ENCODE results near the gene PABPC1L.

Gene PABPC1L

GRCh38 chr20:44900231-44900854 lies 9.5 kb upstream of the PABPC1L start:
- DNase-seq = no peak

GRCh38 chr20:44901974-44902373 lies 7.9 kb upstream of the PABPC1L start:
- DNase-seq = peak in 13 of 51 donors; percentile 6 to 47 (median 23)

GRCh38 chr20:44904377-44904776 lies 5.5 kb upstream of the PABPC1L start:
- no peak for DNase-seq

GRCh38 chr20:44908987-44909871 lies 631 bp upstream of the PABPC1L start:
- DNase-seq = no peak

GRCh38 chr20:44910690-44911262 lies 916 bp downstream of the PABPC1L start:
- DNase-seq = no peak

- peak in 3 of 51 donors; percentile 4 to 19 (median 4) for DNase-seq
Measured at GRCh38 chr20:44911264-44911921, 1.5 kb downstream of the PABPC1L start.

- DNase-seq = no peak
Measured at GRCh38 chr20:44912189-44912588, 2.3 kb downstream of the PABPC1L start.

- no peak for DNase-seq
Measured at GRCh38 chr20:44914924-44915323, 5.1 kb downstream of the PABPC1L start.

GRCh38 chr20:44916586-44916985 lies 6.7 kb downstream of the PABPC1L start:
- no peak for DNase-seq

- DNase-seq = no peak
Measured at GRCh38 chr20:44917399-44917798, 7.5 kb downstream of the PABPC1L start.

GRCh38 chr20:44918342-44918741 lies 8.5 kb downstream of the PABPC1L start:
- no peak for DNase-seq

GRCh38 chr20:44918761-44919160 lies 8.9 kb downstream of the PABPC1L start:
- DNase-seq = no peak

GRCh38 chr20:44921447-44921846 lies 11.6 kb downstream of the PABPC1L start:
- no peak for DNase-seq

- no peak for DNase-seq
Measured at GRCh38 chr20:44924541-44924940, 14.7 kb downstream of the PABPC1L start.

- no peak for DNase-seq
Measured at GRCh38 chr20:44928595-44928994, 18.7 kb downstream of the PABPC1L start.

- DNase-seq = no peak
Measured at GRCh38 chr20:44930517-44931168, 20.8 kb downstream of the PABPC1L start.

GRCh38 chr20:44931911-44932310 lies 22.1 kb downstream of the PABPC1L start:
- no peak for DNase-seq

GRCh38 chr20:44932916-44933315 lies 23.1 kb downstream of the PABPC1L start:
- no peak for DNase-seq

GRCh38 chr20:44936510-44936909 lies 26.6 kb downstream of the PABPC1L start:
- DNase-seq = no peak

GRCh38 chr20:44938637-44939036 lies 28.8 kb downstream of the PABPC1L start:
- peak in 2 of 51 donors; percentile 4 to 42 for DNase-seq

- DNase-seq = no peak
Measured at GRCh38 chr20:44941120-44941691, 31.3 kb downstream of the PABPC1L start.
